Right lobe of liver (tissue), 6 donors: ENCODE data around the gene DEFB114. TPM values are rescaled to one million over a fixed set of nuclear protein-coding genes. Genes with fewer than 3 reads are reported as not detected.

ENCODE experiments used
- ATAC-seq, 4 donors: fragments of 200-7000 bp; cut with Tn5 transposase; one replicate each; pipeline ENCODE4 v1.9.1; 2020; ENCODE audit warnings: mild to moderate bottlenecking in 4 of 4, moderate library complexity in 4 of 4
- DNase-seq, 3 donors: peaks; one replicate each; pipeline ENCODE4 v3.0.0-alpha.2; 2020
- H3K27ac ChIP-seq, 3 donors: fragments of 200-600 bp; one replicate each; pipeline ENCODE4 v1.8.0; 2022
- H3K27me3 ChIP-seq, 2 donors: fragments of 200-600 bp; one replicate each; pipeline ENCODE4 v1.8.0; 2022
- H3K36me3 ChIP-seq, 4 donors: fragments of 200-600 bp; sonication (generic) in 1 of 4; one replicate each; pipeline versions ENCODE4 v1.5.1 to v1.8.0; 2017 to 2022; ENCODE audit warnings: control low read depth in 1 of 4
- H3K4me1 ChIP-seq, 4 donors: fragments of 200-600 bp; sonication (generic) in 1 of 4; one replicate each; pipeline versions ENCODE4 v1.5.1 to v1.8.0; 2017 to 2022; ENCODE audit warnings: control low read depth in 1 of 4
- H3K4me3 ChIP-seq, 3 donors: fragments of 200-600 bp; one replicate each; pipeline ENCODE4 v1.8.0; 2022
- H3K9me3 ChIP-seq, 4 donors: fragments of 200-600 bp; sonication (generic) in 1 of 4; one replicate each; pipeline versions ENCODE4 v1.5.1 to v1.8.0; 2017 to 2022; ENCODE audit warnings: control low read depth in 1 of 4
- CTCF ChIP-seq, 4 donors: fragments of 200-600 bp in 3 of 4; fragments of 450-650 bp in 1 of 4; IDR thresholded peaks; one replicate each; pipeline versions ENCODE4 v1.5.1 to v1.8.0; 2016 to 2022; ENCODE audit warnings: antibody characterized with exemption in 4 of 4, mild to moderate bottlenecking in 2 of 4
- POLR2A ChIP-seq: fragments of 450-650 bp; IDR thresholded peaks from one replicate; pipeline ENCODE4 v1.6.1; 2017; ENCODE audit warnings: antibody characterized with exemption, mild to moderate bottlenecking
- WGBS: methylation state at CpG from one replicate; pipeline ENCODE4 v1.1.6; 2018; ENCODE audit warnings: low coverage, low lambda C conversion rate; ENCODE audit not compliant: insufficient coverage; ENCODE audit errors: missing lambda C conversion rate; 5-methylcytosine and 5-hydroxymethylcytosine counted together
- intact Hi-C, 2 donors: fragments of 100-400 bp; cut with DNase I; formaldehyde crosslinking; loops; one replicate each; pipeline versions ENCODE4 v1.11.2 to v1.14.1; 2022
- total RNA-seq, 6 experiments: library from RNA; depleted of rRNA in 2 of 6; stranded (reverse); fragments of >200 nt in 2 of 6; fragmentation: NEBNext Ultra II Directional in 3 of 6; extraction: Animal tissue kit (Norgen Biotek cat#: 25700) in 3 of 6; gene quantifications; one replicate each; pipeline versions ENCODE4 v1.1.0 to v1.2.4, GENCODE V29; 2016 to 2023
- donor health status: DM: no; HTN: yes; CAD: no.
- donor health status: DM: no; HTN: no; CAD: no.
- donor health status: DM: no; HTN: no; CAD: no.
- donor health status: DM: no; HTN: yes; CAD: no.
- donor health status: DM: no; HTN: yes; CAD: no.

Gene DEFB114
- total RNA-seq, 6 experiments from 2014 or later = not detected

GRCh38 chr6:49913636-49914375 is 50.2 kb downstream of the DEFB114 start:
- Histone ChIP-seq H3K4me1 (no peaks in the 10 kb centered on the region), H3K36me3 (no peaks in the 10 kb centered on the region), H3K9me3 (no peaks in the 10 kb centered on the region), H3K27me3 (no peaks in the 10 kb centered on the region), H3K4me3 (no peak overlapping the region), H3K27ac (no peak overlapping the region)
- intact Hi-C loops = no loop called here
- no peak for TF ChIP-seq CTCF (IDR thresholded peaks at IDR 0.05)
- no peak for TF ChIP-seq POLR2A
- ATAC-seq (no peak), DNase-seq (no peak)
- WGBS = 61% methylated on average over 6 of the region's 6 CpGs

GRCh38 chr6:49912196-49912595 is 51.8 kb downstream of the DEFB114 start:
- Histone ChIP-seq H3K36me3 (no peaks in the 10 kb centered on the region), H3K27me3 (no peaks in the 10 kb centered on the region), H3K9me3 (no peaks in the 10 kb centered on the region), H3K27ac (no peak overlapping the region), H3K4me3 (no peak overlapping the region), H3K4me1 (no peaks in the 10 kb centered on the region)
- intact Hi-C loops = no loop called here
- WGBS = 65% methylated on average over 1 of the region's 1 CpG
- TF ChIP-seq CTCF (IDR thresholded peaks at IDR 0.05) (no peak), POLR2A (no peak)
- DNase-seq (no peak), ATAC-seq (no peak)

- ATAC-seq = no peak
- H3K4me1 ChIP-seq = no peaks in the 10 kb centered on the region
- H3K36me3 ChIP-seq = no peaks in the 10 kb centered on the region
- no peak overlapping the region for H3K27ac ChIP-seq
- no peak for TF ChIP-seq CTCF (IDR thresholded peaks at IDR 0.05)
- no peak for TF ChIP-seq POLR2A
- WGBS = 92% methylated on average over 2 of the region's 2 CpGs
- H3K27me3 ChIP-seq = no peaks in the 10 kb centered on the region
- no peaks in the 10 kb centered on the region for H3K9me3 ChIP-seq
- H3K4me3 ChIP-seq = no peak overlapping the region
- intact Hi-C loops = no loop called here
- no peak for DNase-seq
These were observed 52.7 kb downstream of the DEFB114 start for GRCh38 chr6:49911252-49911651.

Other genes with a start within 250 kb of the DEFB114 start
- gene CRISP3, start 219.8 kb downstream of the DEFB114 start, total RNA-seq = 1 to 10 TPM in 1 of 6 experiments, under 1 TPM in 4, not detected in 1; 0.21 to 2.3 (median 0.24) TPM
- not detected for gene PGK2, start 176.9 kb downstream of the DEFB114 start, total RNA-seq
- not detected for gene CRISP1, start 97.6 kb downstream of the DEFB114 start, total RNA-seq
- not detected for gene DEFB113, start 5.5 kb upstream of the DEFB114 start, total RNA-seq
- gene DEFB110, start 57.8 kb upstream of the DEFB114 start, total RNA-seq = not detected
- not detected for gene DEFB112, start 85.8 kb upstream of the DEFB114 start, total RNA-seq